ENCODE measurements around the gene MC1R. TPM values are rescaled to one million over a fixed set of nuclear protein-coding genes. Genes with fewer than 3 reads are reported as not detected.

MC1R gene
- total RNA-seq, 1 donor from 2014 or later, result 2.6 TPM

DNA sequence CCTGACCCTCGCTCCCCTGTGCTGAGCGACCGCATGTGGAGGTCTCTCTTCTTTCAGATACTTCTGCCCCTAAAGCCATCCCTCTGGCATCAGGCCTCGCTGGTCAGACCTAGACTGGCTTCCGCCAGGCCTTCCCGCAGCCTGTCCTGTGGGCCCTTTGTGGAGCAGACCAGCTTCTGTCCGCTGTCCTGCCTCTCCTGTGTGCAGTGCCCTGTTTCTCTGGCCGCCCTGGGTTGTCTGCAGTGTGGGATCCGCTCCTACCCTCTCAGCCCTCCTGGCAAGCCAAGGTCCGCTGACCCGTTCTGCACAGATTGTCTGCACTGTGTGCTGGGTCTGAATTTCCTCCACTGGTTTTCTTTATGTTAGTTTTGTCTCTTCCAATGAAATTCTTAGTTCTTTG is 21.5 kb upstream of the MC1R start:
- no peak for DNase-seq

DNA sequence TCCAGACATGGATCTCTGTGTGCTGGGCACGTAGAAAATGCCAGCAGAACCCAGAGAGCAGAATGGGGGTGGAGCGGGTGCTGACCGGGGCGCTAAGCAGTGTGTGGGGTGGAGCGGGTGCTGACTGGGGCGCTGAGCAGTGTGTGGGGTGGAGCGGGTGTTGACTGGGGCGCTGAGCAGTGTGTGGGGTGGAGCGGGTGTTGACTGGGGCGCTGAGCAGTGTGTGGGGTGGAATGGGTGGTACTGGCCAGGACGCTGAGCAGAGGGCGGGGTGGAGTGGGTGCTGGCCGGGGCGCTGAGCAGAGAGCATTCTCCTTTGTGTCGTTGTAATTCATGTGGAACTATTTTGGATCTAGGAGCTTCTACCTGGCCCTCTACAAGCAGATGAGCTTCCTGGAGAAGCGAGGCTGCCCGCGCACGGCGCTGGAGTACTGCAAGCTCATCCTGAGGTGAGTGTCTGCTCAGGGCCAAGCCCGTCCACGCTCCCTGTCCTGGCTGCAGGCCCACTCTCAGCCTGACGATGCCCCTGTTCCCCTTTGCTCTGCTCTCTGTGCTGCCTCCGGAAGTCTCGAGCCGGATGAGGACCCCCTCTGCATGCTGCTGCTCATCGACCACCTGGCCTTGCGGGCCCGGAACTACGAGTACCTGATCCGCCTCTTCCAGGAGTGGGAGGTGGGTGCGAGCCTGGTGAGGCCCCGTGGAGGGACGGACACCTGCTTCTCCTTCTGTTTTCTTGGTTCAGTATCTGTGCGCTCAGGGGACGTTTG is 20.3 kb upstream of the MC1R start:
- no peak for DNase-seq

GRCh38 chr16:89899879-89900481 is 18.7 kb upstream of the MC1R start:
- DNase-seq, result no peak

GRCh38 chr16:89900885-89901284 is 17.8 kb upstream of the MC1R start:
- DNase-seq, result no peak

- no peak for DNase-seq
Measured at GRCh38 chr16:89902980-89903379, 15.7 kb upstream of the MC1R start.

GRCh38 chr16:89903908-89904515 is 14.7 kb upstream of the MC1R start:
- DNase-seq, result no peak

- DNase-seq, result no peak
Measured at GRCh38 chr16:89904606-89905510, 13.8 kb upstream of the MC1R start.

DNA sequence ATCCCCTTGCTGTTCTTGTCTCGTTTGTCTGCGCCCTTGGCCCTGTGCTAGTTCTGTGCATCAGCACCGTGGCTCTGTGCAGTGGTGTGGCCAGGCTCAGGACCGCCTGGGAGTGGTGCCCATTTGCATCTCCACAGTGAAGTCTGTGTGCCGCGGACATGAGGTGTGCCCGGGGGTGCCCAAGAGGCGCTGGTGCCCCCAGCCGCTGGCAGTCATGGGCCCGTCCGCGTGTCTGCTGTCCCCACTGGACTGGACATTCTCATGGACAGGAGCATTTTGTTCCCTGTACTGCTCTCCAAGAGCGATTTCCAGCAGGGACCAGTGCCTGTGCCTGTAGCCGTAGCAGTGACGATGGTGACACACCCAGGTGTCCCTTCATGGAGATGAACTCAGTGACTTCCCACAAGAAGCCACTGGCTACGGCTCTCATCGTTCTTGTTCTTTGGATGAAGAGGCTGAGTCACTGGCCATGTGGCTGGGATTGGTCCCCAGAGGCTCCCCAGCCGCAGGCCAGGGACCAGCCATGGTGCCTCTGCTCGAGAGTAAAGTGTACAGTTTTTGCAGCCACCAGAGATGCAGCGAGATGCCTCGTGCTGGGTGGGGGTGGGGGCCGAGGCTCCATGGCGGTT is 13.0 kb upstream of the MC1R start:
- DNase-seq, result no peak

DNA sequence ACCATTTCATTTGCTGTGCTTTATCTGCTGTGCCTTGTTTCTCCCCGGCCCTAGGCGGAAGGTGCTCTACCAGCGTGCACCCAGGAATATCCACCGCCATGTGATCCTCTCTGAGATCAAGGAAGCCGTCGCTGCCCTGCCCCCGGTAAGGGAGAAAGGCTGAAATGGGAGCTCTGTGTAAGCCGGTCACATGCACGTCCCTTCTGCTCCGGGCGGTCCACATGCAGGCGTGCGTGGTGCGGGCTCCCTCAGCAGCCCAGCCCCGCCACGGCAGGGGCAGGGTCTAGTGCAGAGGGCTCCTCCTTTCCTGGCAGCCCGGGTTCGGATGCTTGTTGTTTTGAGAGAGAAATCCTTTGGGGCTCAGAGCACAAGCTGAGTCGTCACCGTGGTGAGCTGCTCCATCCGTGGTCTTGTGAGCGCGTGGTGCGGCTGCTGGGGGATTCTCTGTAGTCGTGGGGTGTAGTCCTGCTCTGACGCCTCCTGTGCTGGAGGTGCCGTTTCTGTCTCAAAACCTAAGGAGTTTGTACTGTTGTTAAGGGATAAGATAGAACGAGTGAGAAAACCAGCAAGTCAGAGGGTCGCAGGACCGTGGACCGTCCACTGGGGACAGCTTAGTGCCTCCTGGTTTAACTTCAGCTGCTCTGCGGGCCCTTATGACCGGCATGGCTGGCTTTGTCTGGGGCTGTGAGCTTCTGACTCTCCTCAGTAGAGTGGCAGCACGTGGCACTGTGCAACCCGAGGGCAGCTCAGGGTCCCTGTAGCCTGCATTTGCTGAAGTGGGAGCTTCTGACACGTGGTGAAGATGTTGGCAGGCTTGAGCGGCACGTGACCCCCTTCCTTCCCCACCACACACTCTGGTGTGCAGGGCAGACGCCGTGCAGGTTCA is 12.3 kb upstream of the MC1R start:
- DNase-seq, result no peak

GRCh38 chr16:89907055-89907814 is 11.4 kb upstream of the MC1R start:
- no peak for DNase-seq

DNA sequence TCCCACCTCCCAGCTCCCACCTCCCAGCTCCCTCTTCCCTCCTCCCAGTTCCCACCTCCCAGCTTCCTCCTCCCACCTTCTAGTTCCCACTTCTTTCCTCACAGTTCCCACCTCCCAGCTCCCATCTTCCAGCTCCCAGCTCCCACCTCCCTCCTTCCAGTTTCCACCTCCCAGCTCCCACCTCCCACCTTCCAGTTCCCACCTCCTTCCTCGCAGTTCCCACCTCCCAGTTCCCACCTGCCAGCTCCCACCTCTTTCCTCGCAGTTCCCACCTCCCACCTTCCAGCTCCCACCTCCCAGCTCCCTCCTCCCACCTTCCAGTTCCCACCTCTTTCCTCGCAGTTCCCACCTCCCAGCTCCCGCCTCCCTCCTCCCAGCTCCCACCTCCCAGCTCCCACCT is 10.4 kb upstream of the MC1R start:
- no peak for DNase-seq

GRCh38 chr16:89909777-89910716 is 8.6 kb upstream of the MC1R start:
- DNase-seq, result peak; percentile 81

DNA sequence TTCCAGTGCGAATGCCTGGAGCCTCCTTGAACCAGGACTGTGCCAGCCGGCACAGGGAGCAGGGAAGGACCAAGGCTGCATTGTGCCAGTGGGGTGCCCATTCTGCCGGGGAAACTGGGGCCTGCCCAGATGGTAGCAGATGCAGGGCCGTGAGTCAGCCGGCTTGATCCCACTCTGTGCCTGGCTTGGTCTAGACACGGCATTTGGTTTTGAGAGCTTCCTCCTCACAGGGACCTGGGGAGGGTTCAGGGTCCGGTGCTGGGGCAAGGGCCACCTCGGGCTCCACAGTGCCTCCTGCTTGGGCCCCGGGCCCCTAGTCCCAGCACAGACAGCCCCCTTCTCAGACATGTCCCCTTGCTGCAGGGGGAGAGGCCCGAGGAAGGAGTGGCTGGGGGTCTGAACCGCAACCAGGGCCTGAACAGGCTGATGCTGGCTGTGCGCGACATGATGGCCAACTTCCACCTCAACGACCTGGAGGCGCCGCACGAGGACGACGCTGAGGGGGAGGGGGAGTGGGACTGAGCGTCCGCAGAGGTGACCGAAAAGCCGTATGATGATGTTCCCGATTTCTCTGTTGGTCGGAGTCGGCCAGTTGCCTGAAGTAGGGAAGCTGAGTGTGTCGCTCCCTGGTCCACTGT is 7.8 kb upstream of the MC1R start:
- DNase-seq, result no peak

- DNase-seq, result no peak
Measured at GRCh38 chr16:89911375-89911774, 7.3 kb upstream of the MC1R start.

- no peak for DNase-seq
Measured at GRCh38 chr16:89912143-89912542, 6.5 kb upstream of the MC1R start.

DNA sequence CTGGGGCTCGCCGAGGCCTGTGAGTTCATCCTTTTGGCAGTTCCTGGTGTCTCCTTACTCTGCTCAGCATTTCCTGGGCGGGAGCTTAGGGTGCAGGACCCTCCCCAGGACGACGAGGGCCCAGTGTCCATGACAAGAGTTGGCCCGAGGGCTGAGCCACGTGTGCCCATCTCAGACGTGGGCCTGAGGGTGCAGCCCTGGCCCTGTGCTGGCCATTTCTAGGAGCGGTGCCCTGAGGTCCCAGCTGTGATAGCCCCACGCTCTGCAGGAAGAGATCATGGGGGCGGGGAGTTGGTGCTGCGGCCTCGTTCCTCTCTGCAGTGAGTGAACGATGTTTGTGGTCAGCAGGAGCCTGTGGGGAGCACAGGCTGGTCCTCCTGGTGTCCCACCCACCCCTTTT is 6.0 kb upstream of the MC1R start:
- no peak for DNase-seq

- DNase-seq, result no peak
Measured at GRCh38 chr16:89913408-89914387, 5.0 kb upstream of the MC1R start.

All from dermis blood vessel endothelial cell (primary cell).